Stimulated activated CD8-positive, alpha-beta memory T cell treated with anti-CD3 and anti-CD28 coated beads, Interleukin-15, amount 100 ng/mL, for 24 hours (primary cell): Measurements from ENCODE around the gene SLBP.

Experiments used
- DNase-seq: peaks from one replicate; pipeline ENCODE4 v3.0.0-alpha.2; 2020; ENCODE audit warnings: low read depth

Gene SLBP

DNA sequence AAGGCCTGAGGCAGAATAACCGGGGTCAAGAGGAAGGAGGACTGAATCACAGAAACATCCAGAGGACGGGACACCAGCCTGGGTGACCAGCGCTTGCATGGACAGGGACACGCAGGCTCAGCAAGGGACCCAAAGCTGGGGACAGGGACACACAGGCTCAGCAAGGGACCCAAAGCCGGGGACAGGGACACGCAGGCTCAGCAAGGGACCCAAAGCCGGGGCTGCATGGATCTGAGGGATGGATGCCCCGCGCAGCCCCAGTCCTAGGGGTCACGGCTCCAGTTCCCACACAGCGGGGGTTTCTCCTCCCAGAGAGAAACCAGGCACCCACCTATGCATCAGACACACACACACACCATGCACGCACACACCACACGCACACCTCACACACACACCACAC, 60.5 kb downstream of the SLBP start:
- no peak for DNase-seq

DNA sequence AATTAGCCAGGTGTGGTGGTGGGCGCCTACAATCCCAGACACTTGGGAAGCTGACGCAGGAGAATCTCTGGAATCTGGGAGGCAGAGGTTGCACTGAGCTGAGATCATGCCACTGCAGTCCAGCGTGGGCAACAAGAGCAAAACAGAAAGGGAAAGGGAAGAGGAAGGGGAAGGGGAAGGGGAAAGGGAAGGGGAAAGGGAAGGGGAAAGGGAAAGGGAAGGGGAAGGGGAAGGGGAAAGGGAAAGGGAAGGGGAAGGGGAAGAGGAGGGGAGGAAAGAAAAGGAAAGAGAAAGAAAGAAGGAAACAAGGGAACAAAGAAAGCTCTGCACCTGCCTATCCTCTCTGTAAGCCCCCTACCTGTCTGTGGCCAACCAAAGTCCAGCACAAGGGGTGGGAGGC, 63.2 kb downstream of the SLBP start:
- DNase-seq: no peak

DNA sequence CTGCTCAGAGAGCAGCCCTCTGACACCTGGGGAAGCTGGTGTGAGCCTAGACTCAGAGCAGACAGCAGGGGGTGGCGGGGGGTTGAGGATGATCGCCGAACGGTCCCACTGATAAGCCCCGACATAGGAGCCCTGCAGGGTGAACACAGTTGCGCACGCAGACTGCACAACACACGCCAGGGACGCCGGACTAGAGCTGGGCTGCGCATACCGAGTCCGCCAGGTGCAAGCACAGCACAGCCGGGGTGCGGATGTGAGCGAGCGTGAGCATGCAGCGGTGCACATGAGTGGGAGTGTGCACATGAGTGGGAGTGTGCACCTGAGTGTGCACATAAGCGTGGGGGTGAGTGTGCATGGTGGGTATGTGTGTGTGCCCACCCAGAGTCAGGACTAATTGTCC, 64.7 kb downstream of the SLBP start:
- DNase-seq: no peak

DNA sequence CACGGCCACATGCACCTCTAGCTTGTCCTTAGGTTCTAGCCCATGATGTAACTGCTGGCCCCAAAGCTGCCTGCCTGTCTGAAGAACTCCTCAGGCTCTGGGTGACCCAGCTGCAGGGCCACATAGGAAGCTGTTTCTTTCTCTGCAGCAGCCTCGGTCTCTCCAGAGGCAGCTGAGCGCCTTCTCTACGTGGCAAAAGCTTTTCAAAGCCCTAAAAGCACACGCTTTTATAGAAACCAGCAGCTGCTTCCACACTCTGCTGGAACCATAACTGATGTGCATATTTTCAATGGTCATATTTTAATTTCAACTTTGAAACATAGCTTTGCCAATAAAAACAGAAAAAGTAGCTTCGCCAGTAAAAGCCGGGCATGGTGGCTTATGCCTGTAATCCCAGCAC, 65.4 kb downstream of the SLBP start:
- DNase-seq: no peak

DNA sequence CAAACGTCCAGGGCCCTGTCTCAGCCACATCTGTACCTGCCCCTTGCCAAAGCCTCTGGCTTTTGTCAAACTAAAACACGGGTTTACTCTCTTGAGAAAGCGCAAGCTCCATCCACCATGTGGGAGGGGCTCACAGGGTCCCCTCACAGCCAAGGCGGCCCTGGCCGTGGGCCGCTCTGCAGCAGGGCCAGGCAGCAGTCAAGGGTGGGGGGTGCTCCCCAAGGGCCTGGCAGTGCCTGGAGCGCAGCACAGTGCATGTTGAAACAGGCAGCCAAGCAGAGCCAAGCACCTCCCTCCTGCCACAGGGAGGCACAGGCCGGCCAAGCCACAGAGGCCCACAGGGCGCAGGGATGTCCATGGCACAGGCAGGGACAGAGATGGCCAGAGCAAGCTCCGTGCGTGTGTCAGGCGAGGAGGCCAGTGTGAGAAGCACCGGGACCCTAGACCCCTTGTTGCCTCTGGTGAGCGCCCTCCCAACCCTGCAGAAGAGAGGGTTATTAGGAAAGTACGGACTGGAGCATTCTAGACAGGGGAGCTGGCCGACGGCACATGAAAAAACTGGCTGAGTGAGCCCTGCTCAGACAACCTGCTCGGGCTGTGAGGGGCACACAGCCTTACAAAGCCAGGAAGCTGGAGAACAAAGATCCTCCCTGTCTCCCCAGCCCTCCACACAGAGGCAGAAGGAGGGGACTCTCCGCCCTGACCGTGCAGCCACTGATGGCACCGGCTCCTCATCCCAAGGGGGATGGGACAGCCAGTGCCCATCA, 67.0 kb downstream of the SLBP start:
- DNase-seq: no peak

DNA sequence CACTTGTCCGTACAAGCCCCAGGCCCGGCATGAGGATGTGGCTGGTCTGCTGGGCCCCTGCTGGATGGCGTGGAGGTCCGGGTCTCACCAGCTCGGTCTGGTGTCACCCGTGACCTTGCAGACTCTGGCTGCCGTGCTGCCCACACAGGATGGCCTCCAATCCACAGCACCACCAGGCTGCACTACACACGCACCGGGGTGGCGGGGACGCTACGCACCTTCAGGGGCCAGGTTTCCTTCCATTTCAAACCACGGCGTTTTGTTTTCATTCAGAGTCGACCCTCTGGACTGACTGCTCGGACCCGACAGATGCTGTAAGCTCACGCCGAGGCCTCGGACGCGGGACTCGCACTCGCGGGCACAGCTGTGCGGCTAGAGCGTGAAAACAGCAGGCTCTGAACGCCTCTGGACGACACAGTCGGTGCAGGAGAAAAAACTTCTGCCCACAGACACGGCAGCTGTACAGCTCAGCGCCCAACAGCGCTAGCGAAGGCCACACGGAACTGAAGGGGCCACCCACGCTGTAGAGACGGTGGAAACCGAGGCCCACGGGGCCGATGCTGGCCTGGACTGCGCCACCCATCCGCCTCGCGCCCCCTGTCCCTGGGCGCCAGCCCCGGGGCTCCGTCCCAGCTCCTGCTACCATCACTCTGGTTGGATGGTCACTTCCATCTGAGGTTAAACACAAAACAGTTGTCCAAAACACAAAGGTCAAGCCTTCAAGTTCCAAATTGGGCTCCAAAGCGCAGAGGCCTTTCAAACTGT, 68.0 kb downstream of the SLBP start:
- no peak for DNase-seq
